Measurements from ENCODE around the gene SEC11A.

GRCh38 chr15:84654689-84655453 lies 61.1 kb downstream of the SEC11A start:
- TF ChIP-seq CTCF (IDR thresholded peaks at IDR 0.05; ENCODE audit: poor library complexity, severe bottlenecking) (peak; percentile 76), EZH2 (IDR thresholded peaks at IDR 0.05; ENCODE audit: borderline replicate concordance, insufficient read depth, low read length, poor library complexity, severe bottlenecking) (no peak), POLR2AphosphoS5 (IDR thresholded peaks at IDR 0.05) (no peak), REST (IDR thresholded peaks at IDR 0.05; ENCODE audit: borderline replicate concordance) (no peak)
